NCI-H82 treated with DMSO at 0.1 percent for 48 hours (cell line): ENCODE data around the gene LRRC63.
"Not testable (repeated sequence)": the region's sequence is repeated elsewhere in the genome, so short reads cannot be mapped to it uniquely, and the experiment has no call there.

Source experiments
- DNase-seq: peaks from one replicate; lab custom pipeline; 2025; ENCODE audit not compliant: unreplicated experiment; lab: John Stamatoyannopoulos, UW

Gene LRRC63

DNA sequence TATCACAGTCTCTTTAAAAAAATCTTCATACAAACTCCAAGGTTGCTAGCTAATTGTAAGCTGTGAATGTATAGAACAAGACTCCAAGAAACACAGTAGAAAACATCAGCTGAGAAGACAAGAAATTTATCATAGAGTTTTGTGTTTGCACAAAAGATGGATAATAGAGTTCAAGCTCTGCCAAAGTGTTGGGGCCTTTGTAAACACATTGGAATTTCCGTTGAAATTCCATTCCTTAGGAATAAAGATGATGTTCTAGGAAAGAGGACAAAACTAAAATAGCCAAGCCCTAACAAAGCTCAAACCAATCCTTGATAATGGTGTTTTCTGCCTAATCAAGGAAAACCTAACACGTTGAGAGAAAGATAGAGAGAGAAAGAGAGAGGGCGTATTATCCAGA, 20.6 kb downstream of the LRRC63 start:
- DNase-seq: no peak

- no peak for DNase-seq
Observed at GRCh38 chr13:46235286-46235685, 23.6 kb downstream of the LRRC63 start.

DNA sequence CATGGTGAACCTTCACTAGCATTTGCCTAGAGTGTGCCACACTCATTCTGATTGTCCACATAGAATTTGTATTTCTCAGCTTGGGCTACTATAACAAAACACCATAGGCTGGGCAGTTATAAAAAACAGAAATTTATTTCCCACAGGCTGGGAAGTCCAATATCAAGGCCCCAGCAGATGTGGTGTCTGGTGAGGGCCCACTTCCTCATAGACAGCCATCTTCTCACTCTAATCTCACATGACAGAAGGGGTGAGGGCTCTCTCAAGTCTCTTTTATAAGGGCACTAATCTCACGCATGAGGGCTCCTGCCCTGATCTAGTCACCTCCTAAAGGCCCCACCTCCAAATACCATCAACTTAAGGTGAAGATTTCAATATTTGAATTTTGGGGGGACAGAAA, 53.6 kb downstream of the LRRC63 start:
- DNase-seq: no peak

DNA sequence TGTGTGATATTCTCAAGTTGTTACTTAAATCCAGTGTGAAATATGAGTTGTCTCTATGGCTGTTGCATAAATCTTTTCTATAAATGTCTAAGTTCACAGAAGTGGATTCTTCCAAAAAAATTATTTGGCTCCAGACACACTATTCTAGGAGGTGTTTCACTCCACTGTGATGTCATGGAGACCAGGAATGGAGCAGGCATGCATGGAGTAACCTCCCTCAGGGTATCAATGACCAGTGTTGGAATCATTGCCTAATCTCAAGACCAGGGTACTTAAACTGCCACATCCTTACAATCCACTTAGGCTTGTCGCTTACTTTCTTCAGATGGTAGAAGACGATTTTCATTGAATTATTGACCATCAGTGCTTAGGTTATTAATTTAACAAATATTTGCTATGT, 55.4 kb downstream of the LRRC63 start:
- no peak for DNase-seq

GRCh38 chr13:46270416-46270815, 58.7 kb downstream of the LRRC63 start:
- DNase-seq: no peak

DNA sequence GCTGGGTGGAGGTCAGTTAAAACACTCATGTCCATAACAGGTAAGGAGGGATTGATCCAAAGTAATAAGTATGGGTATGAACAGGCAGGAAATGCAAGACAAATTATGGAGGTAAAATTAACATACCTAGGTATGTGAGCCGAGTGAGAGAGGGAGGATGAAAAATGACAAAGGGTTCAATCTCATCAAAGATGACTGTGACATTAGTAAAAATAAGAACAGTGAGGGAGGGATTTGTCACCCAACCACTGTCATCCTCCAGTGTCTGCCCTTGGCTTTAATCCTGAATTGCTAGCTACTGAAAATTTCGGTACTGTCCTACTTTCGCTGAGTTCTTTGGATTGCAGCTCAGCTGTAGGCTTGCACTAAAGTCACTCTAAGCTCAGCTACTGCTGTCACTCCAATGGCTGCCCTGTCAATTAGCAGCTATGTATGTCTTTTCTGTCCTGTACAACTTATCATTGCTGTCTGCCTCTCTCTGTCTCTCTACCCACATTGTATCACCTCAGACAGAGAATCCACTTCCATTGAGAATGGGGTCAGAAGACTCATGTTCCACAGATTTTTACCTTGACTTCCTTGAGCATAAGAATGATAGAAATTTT, 62.5 kb downstream of the LRRC63 start:
- no peak for DNase-seq

GRCh38 chr13:46278474-46278873, 66.7 kb downstream of the LRRC63 start:
- no peak for DNase-seq

DNA sequence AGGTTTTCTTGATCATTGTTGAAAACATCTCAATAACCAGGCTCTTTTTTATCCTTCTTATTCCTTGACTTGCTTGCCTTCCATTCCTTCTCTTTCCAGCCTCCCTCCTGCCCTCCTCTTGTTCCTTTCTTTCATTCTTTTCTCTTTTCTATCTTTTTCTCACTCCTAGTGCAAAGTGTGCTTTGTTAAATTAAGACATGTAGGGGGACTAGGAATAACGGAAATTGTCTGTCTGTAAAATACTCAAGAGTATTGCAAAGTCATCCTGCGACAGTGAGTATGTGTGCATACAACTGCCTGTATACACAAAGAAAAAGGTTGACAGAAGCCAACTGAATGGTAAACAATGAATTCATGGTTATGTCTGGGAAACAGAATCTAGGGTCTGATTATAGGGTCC, 70.1 kb downstream of the LRRC63 start:
- DNase-seq: no peak

GRCh38 chr13:46283912-46284824, 72.4 kb downstream of the LRRC63 start:
- DNase-seq: not testable (repeated sequence)

- no peak for DNase-seq
Observed at GRCh38 chr13:46286972-46287371, 75.2 kb downstream of the LRRC63 start.

- DNase-seq: peak; percentile 56
Observed at GRCh38 chr13:46288570-46289259, 77.0 kb downstream of the LRRC63 start.

DNA sequence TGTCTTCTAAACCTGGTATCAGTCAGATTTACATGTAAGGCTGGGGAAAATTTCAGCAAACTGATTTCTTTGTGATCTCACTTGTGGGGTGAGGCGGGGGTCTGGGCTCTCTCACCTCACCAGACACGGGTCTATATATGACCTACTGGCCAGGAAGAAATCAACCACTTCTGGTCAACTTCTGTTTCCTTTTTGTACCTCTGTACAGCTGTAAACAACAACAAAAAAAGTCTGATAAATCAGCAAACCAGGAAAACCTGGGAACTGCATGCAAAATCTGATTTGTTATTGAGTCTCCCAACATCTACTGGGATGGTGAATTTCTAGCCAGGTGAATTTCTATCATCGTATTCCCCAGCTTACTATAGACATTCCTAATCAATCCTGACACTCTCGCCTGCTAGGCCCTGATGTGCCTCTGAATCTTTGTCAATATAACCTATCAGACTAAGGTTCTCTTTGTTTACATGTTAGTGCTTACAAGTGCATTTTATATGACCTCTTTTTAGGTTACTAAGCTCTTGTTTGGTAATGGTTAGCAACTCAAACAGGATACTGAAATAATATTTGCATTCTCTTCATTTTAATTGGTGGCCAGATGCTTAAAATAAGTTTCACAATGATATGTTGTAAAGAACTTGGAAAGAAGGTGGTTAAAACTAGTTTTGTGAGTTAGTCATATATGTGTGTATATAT, 77.7 kb downstream of the LRRC63 start:
- DNase-seq: no peak

GRCh38 chr13:46290434-46290833, 78.7 kb downstream of the LRRC63 start:
- DNase-seq: no peak

DNA sequence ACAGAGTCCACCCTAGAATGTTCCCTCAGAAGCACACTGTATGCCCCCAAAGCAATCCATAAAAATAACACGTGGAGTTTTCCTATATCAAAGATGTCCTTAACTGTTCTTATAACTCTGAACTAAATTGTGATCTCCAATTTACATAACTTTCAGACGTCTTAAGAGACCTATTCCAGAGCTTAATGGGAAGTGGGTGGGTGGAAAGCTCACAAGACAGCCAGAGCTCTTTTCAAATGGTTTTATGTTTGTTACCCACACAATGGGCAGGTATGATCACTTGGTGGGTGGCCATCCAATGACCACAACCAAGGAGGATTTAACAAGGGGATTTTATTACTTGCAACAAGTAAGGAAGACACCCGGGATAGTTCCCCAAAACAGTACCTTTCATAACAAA, 81.7 kb downstream of the LRRC63 start:
- no peak for DNase-seq

GRCh38 chr13:46295491-46296114, 83.9 kb downstream of the LRRC63 start:
- DNase-seq: no peak

DNA sequence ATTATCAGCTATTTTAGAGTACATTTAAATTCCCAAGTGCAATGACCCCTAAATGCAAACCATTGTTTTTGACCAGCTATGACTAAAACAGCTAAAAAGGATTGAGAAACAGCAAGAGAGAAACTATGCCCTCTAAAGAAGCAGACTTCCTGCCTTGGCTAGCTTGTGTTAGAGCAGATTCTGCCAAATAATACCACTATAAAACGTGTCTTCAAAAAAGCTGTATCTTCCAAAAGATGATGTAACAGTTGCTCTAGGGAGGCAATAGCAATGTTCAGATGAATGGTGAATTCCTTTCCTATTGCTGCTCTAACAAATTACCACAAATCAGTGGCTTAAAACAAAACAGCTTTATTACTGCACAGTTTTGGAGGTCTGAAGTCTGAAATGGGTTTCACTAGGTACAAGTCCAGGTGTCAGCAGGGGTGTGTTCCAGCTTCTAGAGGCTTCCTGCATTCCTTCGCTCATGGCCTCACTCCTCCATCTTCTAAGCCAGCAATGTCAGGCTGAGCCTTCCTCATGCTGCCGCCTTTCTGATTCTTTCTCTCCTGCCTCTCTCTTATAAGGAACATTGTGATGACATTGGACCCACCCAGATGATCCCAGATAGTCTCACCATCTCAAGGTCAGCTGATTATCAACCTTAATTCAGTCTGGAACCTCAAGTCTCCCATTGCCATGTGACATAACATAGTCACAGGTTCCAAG, 84.5 kb downstream of the LRRC63 start:
- no peak for DNase-seq

DNA sequence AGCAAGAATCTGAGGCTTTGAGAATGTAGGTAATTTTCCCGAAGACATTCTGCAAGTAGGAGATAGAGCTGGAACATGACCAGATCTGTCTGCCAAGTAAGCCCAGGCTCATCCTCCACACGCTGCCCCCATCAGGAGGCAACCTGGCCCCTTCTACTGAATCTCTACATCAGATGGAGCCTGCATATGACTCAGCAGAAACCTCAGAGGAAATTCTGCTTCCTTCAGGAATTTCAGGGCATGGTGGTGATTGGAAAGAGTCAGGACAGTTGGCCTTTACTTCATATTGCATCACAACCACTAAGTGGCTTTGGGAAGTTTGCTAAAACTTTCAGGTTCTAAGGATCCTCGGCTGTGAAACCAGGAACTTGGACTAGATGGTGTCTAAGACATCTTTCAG, 85.2 kb downstream of the LRRC63 start:
- no peak for DNase-seq

GRCh38 chr13:46297361-46297811, 85.7 kb downstream of the LRRC63 start:
- DNase-seq: no peak

DNA sequence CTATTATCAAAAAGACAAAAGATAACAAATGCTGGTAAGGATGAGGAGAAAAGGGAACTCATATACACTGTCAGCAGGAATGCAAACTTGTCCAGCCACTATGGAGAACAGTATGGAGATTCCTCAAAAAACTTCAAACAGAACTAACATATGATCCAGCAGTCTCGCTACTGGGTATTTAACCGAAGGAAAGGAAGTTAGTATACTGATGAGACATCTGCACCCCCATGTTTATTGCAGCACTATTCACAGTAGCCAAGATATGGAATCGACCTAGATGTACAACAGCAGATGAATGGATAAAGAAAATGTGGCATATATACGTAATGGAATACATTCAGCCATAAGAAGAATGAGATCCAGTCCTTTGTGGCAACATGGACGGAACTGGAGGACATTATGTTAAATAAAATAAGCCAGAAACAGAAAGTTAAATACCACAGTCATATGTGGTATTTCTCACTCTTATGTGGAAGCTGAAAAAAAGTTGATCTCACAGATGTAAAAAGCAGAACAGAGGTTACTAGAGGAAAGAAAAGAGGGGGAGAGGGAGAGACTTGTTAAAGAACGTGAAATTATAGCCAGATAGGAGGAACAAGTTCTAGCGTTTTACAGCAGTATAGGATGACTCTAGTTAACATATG, 92.1 kb downstream of the LRRC63 start:
- no peak for DNase-seq

- DNase-seq: no peak
Observed at GRCh38 chr13:46304546-46304945, 92.8 kb downstream of the LRRC63 start.
